SH-SY5Y (cell line): Measurements from ENCODE around the gene SLC38A8.

Experiments
- GATA2 ChIP-seq: IDR thresholded peaks from 2 replicates; pipeline ENCODE4 v1.6.1; 2011; ENCODE audit warnings: mild to moderate bottlenecking, low read depth, low read length
- GATA3 ChIP-seq: IDR thresholded peaks from 2 replicates; pipeline ENCODE4 v1.6.1; 2011; ENCODE audit warnings: low read depth, mild to moderate bottlenecking, low read length, moderate library complexity

DNA sequence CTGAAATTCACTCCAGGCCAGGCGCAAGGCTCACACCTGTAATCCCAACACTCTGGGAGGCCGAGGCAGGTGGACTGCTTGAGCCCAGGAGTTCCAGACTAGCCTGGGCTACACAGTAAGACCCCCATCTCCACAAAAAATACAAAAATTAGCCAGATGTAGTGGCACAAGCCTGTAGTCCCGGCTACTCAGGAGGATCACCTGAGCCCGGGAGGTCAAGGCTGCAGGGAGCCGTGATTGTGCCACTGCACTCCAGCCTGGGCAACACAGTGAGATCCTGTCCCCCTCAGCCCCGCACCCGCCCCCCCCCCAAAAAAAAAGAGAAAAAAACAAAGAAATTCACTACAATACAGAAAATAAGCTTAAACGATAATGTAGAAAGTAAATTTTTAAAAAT is 42.7 kb upstream of the SLC38A8 start:
- TF ChIP-seq GATA3 (no peak), GATA2 (no peak)
